Measurements from ENCODE around the gene C5orf47. TPM values are rescaled to one million over a fixed set of nuclear protein-coding genes. Genes with fewer than 3 reads are reported as not detected.

The C5orf47 gene
- total and polyA plus RNA-seq, 10 of the 15 experiments (the other 5 are each of a cell fraction or from before 2014, with no cell fraction given) = 0.04 TPM; not detected in 9

- no peak overlapping the region for H3K4me2 ChIP-seq (ENCODE audit: control insufficient read depth, insufficient read depth)
- SMC1A ChIA-PET (ENCODE audit: uncharacterized antibody, unreplicated experiment) = interaction anchor here (1.0 to 8.5 kb wide), 5 partner anchors 29 to 346 kb away, joined by 3 to 171 read pairs (median 3); partner anchors contain the start of gene BOD1
- no peak for DNase-seq (ENCODE audit: low read depth, low spot score)
- no TSS peak for BruUV-seq (replicated peaks)
- no peak overlapping the region for H3K9ac ChIP-seq (ENCODE audit: control insufficient read depth, insufficient read depth, low read length)
- H3K4me1 ChIP-seq (ENCODE audit: control insufficient read depth, insufficient read depth, low read length) = no peaks in the 10 kb centered on the region
- ATAC-seq = no peak
- no peak overlapping the region for H3K4me3 ChIP-seq
- H3K79me2 ChIP-seq (ENCODE audit: control insufficient read depth, insufficient read depth, low read length) = no peaks in the 10 kb centered on the region
- RAD21 ChIA-PET (ENCODE audit: unreplicated experiment) = interaction anchor here (1.3 to 2.2 kb wide), 2 partner anchors 83 to 350 kb away, joined by 3 to 15 read pairs; partner anchors contain the start of gene BOD1
- no peaks in the 10 kb centered on the region for H4K20me1 ChIP-seq (ENCODE audit: control insufficient read depth, insufficient read depth)
- TF ChIP-seq TCF7 (IDR thresholded peaks at IDR 0.05; ENCODE audit: borderline replicate concordance) (no peak), BCLAF1 (IDR thresholded peaks at IDR 0.05) (no peak), ZBTB33 (IDR thresholded peaks at IDR 0.05) (no peak), NKRF (conservative IDR thresholded peaks at IDR 0.05) (no peak), YY1 (IDR thresholded peaks at IDR 0.05; ENCODE audit: low read depth, low read length) (no peak), STAT3 (IDR thresholded peaks at IDR 0.05; ENCODE audit: low read depth, low read length) (no peak), ZNF384 (IDR thresholded peaks at IDR 0.05; ENCODE audit: borderline replicate concordance, low read depth, low read length) (no peak), CREM (IDR thresholded peaks at IDR 0.05; ENCODE audit: low read depth) (no peak), ZNF592 (IDR thresholded peaks at IDR 0.05) (no peak), RAD21 (IDR thresholded peaks at IDR 0.05; ENCODE audit: insufficient read depth, low read depth, low read length) (no peak)
- no peak overlapping the region for H2AFZ ChIP-seq (ENCODE audit: control insufficient read depth, low read depth, low read length)
- POLR2A ChIA-PET = no interaction called here
- in situ Hi-C loops (cut with MboI) (loop anchor here (5.0 kb wide), 1 partner anchor 345 kb away; no protein-coding TSS in a partner anchor), intact Hi-C loops (cut with micrococcal nuclease; ENCODE audit: unreplicated experiment) (no loop called here)
- no peaks in the 10 kb centered on the region for H3K36me3 ChIP-seq (ENCODE audit: control insufficient read depth in 2 of 2, insufficient read depth in 2 of 2, low read length in 1 of 2)
- H3K27me3 ChIP-seq (replicated peaks in 1 of 2; ENCODE audit: control insufficient read depth in 2 of 2, insufficient read depth in 2 of 2, low read length in 1 of 2) = no peaks in the 10 kb centered on the region
- WGBS (ENCODE audit: insufficient coverage, insufficient replicate concordance, low lambda C conversion rate, missing lambda C conversion rate) = 34% methylated on average over 4 of the region's 4 CpGs
- CTCF ChIA-PET = interaction anchor here (1.2 to 1.3 kb wide), 4 partner anchors 322 to 351 kb away, joined by 3 to 4 read pairs (median 4); no protein-coding TSS in a partner anchor
- FAIRE-seq = no peak
- H3K9me3 ChIP-seq (replicated peaks; ENCODE audit: control insufficient read depth, insufficient read depth, low read length) = no peaks in the 10 kb centered on the region
- H3K27ac ChIP-seq (ENCODE audit: control insufficient read depth, insufficient read depth) = no peak overlapping the region
Measured at GRCh38 chr5:173967241-173967640, 21.7 kb upstream of the C5orf47 start.

Measured in GM12878 (cell line).